ENCODE results near the gene PRPF18. TPM values are rescaled to one million over a fixed set of nuclear protein-coding genes. Genes with fewer than 3 reads are reported as not detected.

Gene PRPF18
- total and polyA plus RNA-seq, 2 donors: 23.5 to 35.8 TPM

- Histone ChIP-seq H3K27me3 (ENCODE audit: control insufficient read depth in 2 of 2, insufficient read depth in 1 of 2, low read length in 1 of 2) (no peaks in the 10 kb centered on the region), H3K4me1 (ENCODE audit: control insufficient read depth in 2 of 2, insufficient read depth in 2 of 2, low read length in 2 of 2) (peaks cover 12 to 30% of the 10 kb centered on the region in 2 donors), H3K36me3 (ENCODE audit: control insufficient read depth in 2 of 2, insufficient read depth in 2 of 2, low read length in 1 of 2) (peaks cover 15 to 45% of the 10 kb centered on the region in 2 donors), H3K9me3 (ENCODE audit: control insufficient read depth in 2 of 2, insufficient read depth in 1 of 2, low read length in 1 of 2) (no peaks in the 10 kb centered on the region), H3K27ac (ENCODE audit: low read depth in 1 of 2, low read length in 1 of 2) (no peak overlapping the region), H3K4me3 (ENCODE audit: low read length in 2 of 2) (no peak overlapping the region)
- 83% methylated on average over 8 of the region's 8 CpGs for WGBS
- no peak for DNase-seq (ENCODE audit: low read depth in 6 of 9, low spot score in 9 of 9)
Observed at GRCh38 chr10:13654118-13654830, 67.5 kb downstream of the PRPF18 start.

DNA sequence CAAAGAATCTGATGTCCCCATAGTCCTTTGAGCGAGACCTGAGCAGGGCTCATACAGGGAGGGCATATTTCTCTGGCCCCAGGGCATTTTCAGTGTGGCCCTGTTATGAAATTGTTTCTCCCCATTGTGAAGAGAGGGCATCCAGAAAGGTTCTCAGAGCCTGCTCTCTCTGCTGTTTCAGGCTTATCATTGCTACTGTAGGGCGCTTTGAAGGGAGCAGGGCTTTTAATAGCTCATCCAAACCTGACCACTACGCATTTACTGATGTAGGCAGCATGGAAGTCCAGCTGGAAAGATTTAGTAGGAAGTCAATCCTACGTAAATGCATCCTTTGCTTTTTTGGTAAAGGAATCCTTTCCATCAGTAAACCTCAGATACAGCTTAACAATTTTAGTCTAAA is 68.1 kb downstream of the PRPF18 start:
- WGBS: 90% methylated on average over 4 of the region's 4 CpGs
- no peaks in the 10 kb centered on the region for H3K27me3 ChIP-seq (ENCODE audit: control insufficient read depth in 2 of 2, insufficient read depth in 1 of 2, low read length in 1 of 2)
- no peaks in the 10 kb centered on the region for H3K9me3 ChIP-seq (ENCODE audit: control insufficient read depth in 2 of 2, insufficient read depth in 1 of 2, low read length in 1 of 2)
- no peak overlapping the region for H3K27ac ChIP-seq (ENCODE audit: low read depth in 1 of 2, low read length in 1 of 2)
- DNase-seq (ENCODE audit: low read depth in 6 of 9, low spot score in 9 of 9): no peak
- peaks cover 13 to 33% of the 10 kb centered on the region in 2 donors for H3K4me1 ChIP-seq (ENCODE audit: control insufficient read depth in 2 of 2, insufficient read depth in 2 of 2, low read length in 2 of 2)
- H3K4me3 ChIP-seq (ENCODE audit: low read length in 2 of 2): no peak overlapping the region
- H3K36me3 ChIP-seq (ENCODE audit: control insufficient read depth in 2 of 2, insufficient read depth in 2 of 2, low read length in 1 of 2): peaks cover 16 to 42% of the 10 kb centered on the region in 2 donors

GRCh38 chr10:13656337-13657100 is 69.8 kb downstream of the PRPF18 start:
- WGBS: 99% methylated on average over 68 of the region's 68 CpGs
- Histone ChIP-seq H3K4me3 (ENCODE audit: low read length in 2 of 2) (no peak overlapping the region), H3K4me1 (ENCODE audit: control insufficient read depth in 2 of 2, insufficient read depth in 2 of 2, low read length in 2 of 2) (peaks cover 8 to 34% of the 10 kb centered on the region in 2 donors), H3K27me3 (ENCODE audit: control insufficient read depth in 2 of 2, insufficient read depth in 1 of 2, low read length in 1 of 2) (no peaks in the 10 kb centered on the region), H3K27ac (ENCODE audit: low read depth in 1 of 2, low read length in 1 of 2) (no peak overlapping the region), H3K36me3 (ENCODE audit: control insufficient read depth in 2 of 2, insufficient read depth in 2 of 2, low read length in 1 of 2) (peaks cover 12 to 33% of the 10 kb centered on the region in 2 donors), H3K9me3 (ENCODE audit: control insufficient read depth in 2 of 2, insufficient read depth in 1 of 2, low read length in 1 of 2) (no peaks in the 10 kb centered on the region)
- no peak for DNase-seq (ENCODE audit: low read depth in 6 of 9, low spot score in 9 of 9)

DNA sequence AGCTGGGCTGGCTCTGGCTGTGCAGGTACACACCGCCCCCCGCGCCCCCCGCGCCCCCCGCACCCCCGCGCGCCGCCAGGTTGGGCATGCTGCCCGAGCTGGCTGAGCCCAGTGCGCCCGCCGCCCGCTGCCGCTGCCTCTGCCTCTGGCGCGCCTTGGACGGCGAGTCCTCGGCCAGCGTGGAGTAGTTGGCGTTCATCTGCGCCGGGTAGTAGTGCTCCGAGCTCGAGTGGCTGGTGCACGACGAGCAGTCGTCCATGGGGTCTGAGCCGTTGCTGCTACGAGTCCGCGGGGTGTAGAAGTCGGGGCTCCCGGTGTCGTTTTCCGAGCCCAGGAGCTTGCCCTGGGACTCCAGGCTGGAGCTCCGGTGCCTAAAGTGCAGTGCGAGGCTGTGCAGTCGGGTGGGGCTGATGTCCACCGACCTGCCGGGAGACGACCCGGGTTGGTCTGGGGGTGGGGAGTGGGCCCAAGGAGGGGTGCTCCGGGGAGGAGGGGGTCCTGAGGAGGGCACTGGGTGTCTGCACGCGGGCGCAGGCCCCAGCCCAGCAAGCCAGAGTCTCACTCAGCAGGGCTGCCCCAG is 70.4 kb downstream of the PRPF18 start:
- peaks cover 8 to 36% of the 10 kb centered on the region in 2 donors for H3K4me1 ChIP-seq (ENCODE audit: control insufficient read depth in 2 of 2, insufficient read depth in 2 of 2, low read length in 2 of 2)
- H3K27ac ChIP-seq (ENCODE audit: low read depth in 1 of 2, low read length in 1 of 2): no peak overlapping the region
- no peak overlapping the region for H3K4me3 ChIP-seq (ENCODE audit: low read length in 2 of 2)
- no peaks in the 10 kb centered on the region for H3K27me3 ChIP-seq (ENCODE audit: control insufficient read depth in 2 of 2, insufficient read depth in 1 of 2, low read length in 1 of 2)
- WGBS: 98% methylated on average over 49 of the region's 49 CpGs
- no peaks in the 10 kb centered on the region for H3K9me3 ChIP-seq (ENCODE audit: control insufficient read depth in 2 of 2, insufficient read depth in 1 of 2, low read length in 1 of 2)
- H3K36me3 ChIP-seq (ENCODE audit: control insufficient read depth in 2 of 2, insufficient read depth in 2 of 2, low read length in 1 of 2): peaks cover 12 to 27% of the 10 kb centered on the region in 2 donors
- no peak for DNase-seq (ENCODE audit: low read depth in 6 of 9, low spot score in 9 of 9)

GRCh38 chr10:13658264-13658663 is 71.5 kb downstream of the PRPF18 start:
- no peak overlapping the region for H3K27ac ChIP-seq (ENCODE audit: low read depth in 1 of 2, low read length in 1 of 2)
- no peaks in the 10 kb centered on the region for H3K27me3 ChIP-seq (ENCODE audit: control insufficient read depth in 2 of 2, insufficient read depth in 1 of 2, low read length in 1 of 2)
- peaks cover 11 to 34% of the 10 kb centered on the region in 2 donors for H3K4me1 ChIP-seq (ENCODE audit: control insufficient read depth in 2 of 2, insufficient read depth in 2 of 2, low read length in 2 of 2)
- peak in 5 of 9 donors; percentile 33 to 79 (median 56) for DNase-seq (ENCODE audit: low read depth in 6 of 9, low spot score in 9 of 9)
- no peak overlapping the region for H3K4me3 ChIP-seq (ENCODE audit: low read length in 2 of 2)
- 61% methylated on average over 10 of the region's 10 CpGs for WGBS
- H3K36me3 ChIP-seq (ENCODE audit: control insufficient read depth in 2 of 2, insufficient read depth in 2 of 2, low read length in 1 of 2): peaks cover 12 to 16% of the 10 kb centered on the region in 2 donors
- H3K9me3 ChIP-seq (ENCODE audit: control insufficient read depth in 2 of 2, insufficient read depth in 1 of 2, low read length in 1 of 2): no peaks in the 10 kb centered on the region

DNA sequence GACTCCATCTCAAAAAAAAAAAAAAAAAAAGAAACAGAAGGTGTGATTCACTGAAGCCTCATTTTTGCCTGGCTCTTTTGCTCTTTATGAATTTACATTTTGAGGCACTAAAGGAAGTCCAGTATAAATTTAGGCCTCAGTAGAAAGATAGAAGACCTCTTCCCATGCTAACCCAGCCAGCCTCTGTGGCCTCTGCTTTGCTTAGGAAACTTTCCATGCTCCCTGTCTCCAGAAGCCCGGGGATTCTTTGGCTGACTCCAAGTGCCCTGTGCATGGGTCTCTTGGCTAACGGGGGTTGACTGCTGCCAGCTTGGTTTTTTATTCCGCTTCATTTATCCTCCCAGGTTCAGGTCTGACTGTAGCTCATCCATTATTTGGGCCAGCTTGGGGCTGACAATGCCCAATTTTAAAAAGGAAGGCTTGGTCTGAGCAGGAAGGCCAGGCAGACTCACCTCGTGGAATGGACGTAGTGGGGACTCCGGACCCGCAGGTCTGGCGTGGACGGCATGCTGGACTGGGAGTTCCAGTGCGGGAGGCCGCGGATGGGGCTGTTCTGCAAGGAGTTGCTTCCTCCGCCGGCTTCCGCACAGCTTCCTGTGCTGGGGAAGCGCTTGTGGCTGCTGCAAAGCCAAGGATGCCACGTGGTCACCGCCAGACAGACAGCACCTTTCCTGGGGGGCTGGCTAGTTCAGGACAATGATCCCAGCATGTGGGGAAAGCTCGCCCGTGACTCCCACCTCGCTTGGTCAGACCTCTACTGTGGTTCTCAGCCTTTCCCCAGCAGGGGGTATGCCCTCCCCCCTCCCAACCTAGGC is 72.3 kb downstream of the PRPF18 start:
- H3K4me3 ChIP-seq (ENCODE audit: low read length in 2 of 2): peak overlapping the region in 1 of 2 donors; percentile 9

GRCh38 chr10:13659887-13660550 is 73.3 kb downstream of the PRPF18 start:
- WGBS: 35% methylated on average over 19 of the region's 19 CpGs
- no peaks in the 10 kb centered on the region for H3K27me3 ChIP-seq (ENCODE audit: control insufficient read depth in 2 of 2, insufficient read depth in 1 of 2, low read length in 1 of 2)
- peak; percentile 43 to 83 (median 63) for DNase-seq (ENCODE audit: low read depth in 6 of 9, low spot score in 9 of 9)
- no peaks in the 10 kb centered on the region for H3K9me3 ChIP-seq (ENCODE audit: control insufficient read depth in 2 of 2, insufficient read depth in 1 of 2, low read length in 1 of 2)
- H3K36me3 ChIP-seq (ENCODE audit: control insufficient read depth in 2 of 2, insufficient read depth in 2 of 2, low read length in 1 of 2): peaks cover 5 to 12% of the 10 kb centered on the region in 2 donors
- no peak overlapping the region for H3K4me3 ChIP-seq (ENCODE audit: low read length in 2 of 2)
- peaks cover 17 to 37% of the 10 kb centered on the region in 2 donors for H3K4me1 ChIP-seq (ENCODE audit: control insufficient read depth in 2 of 2, insufficient read depth in 2 of 2, low read length in 2 of 2)
- H3K27ac ChIP-seq (ENCODE audit: low read depth in 1 of 2, low read length in 1 of 2): peak overlapping the region; percentile 13 to 58

More for the DNA sequence above, 72.3 kb downstream of the PRPF18 start:
- WGBS: 31% methylated on average over 21 of the region's 21 CpGs
- no peaks in the 10 kb centered on the region for H3K27me3 ChIP-seq (ENCODE audit: control insufficient read depth in 2 of 2, insufficient read depth in 1 of 2, low read length in 1 of 2)
- no peaks in the 10 kb centered on the region for H3K9me3 ChIP-seq (ENCODE audit: control insufficient read depth in 2 of 2, insufficient read depth in 1 of 2, low read length in 1 of 2)
- H3K4me1 ChIP-seq (ENCODE audit: control insufficient read depth in 2 of 2, insufficient read depth in 2 of 2, low read length in 2 of 2): peaks cover 17 to 37% of the 10 kb centered on the region in 2 donors
- peak overlapping the region; percentile 22 to 40 for H3K27ac ChIP-seq (ENCODE audit: low read depth in 1 of 2, low read length in 1 of 2)
- H3K36me3 ChIP-seq (ENCODE audit: control insufficient read depth in 2 of 2, insufficient read depth in 2 of 2, low read length in 1 of 2): peaks cover 12 to 14% of the 10 kb centered on the region in 2 donors
- DNase-seq (ENCODE audit: low read depth in 6 of 9, low spot score in 9 of 9): peak in 2 of 9 donors; percentile 26 to 44

DNA sequence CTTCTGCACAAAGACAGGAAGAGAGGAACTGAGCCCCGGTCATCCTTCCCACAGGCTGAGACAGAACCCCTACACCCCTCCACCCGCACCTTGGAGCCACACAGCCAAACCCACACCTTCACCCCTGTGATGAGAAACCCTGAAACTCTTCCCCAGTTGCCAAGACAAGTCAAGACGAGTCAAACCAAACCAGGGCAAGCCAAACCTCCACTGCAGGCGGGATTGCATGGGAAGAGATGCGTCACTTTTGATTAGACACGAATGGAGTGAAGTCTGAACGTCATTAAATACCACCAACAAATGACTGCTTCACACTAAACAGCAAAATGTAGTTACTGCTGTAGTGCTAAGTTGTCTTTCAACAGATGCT is 73.8 kb downstream of the PRPF18 start:
- DNase-seq (ENCODE audit: low read depth in 6 of 9, low spot score in 9 of 9): peak in 2 of 9 donors; percentile 13 to 22
- Histone ChIP-seq H3K36me3 (ENCODE audit: control insufficient read depth in 2 of 2, insufficient read depth in 2 of 2, low read length in 1 of 2) (peaks cover 5 to 13% of the 10 kb centered on the region in 2 donors), H3K27me3 (ENCODE audit: control insufficient read depth in 2 of 2, insufficient read depth in 1 of 2, low read length in 1 of 2) (no peaks in the 10 kb centered on the region), H3K4me1 (ENCODE audit: control insufficient read depth in 2 of 2, insufficient read depth in 2 of 2, low read length in 2 of 2) (peaks cover 17 to 37% of the 10 kb centered on the region in 2 donors), H3K9me3 (ENCODE audit: control insufficient read depth in 2 of 2, insufficient read depth in 1 of 2, low read length in 1 of 2) (peaks cover 0 to under 1% of the 10 kb centered on the region in 2 donors), H3K27ac (ENCODE audit: low read depth in 1 of 2, low read length in 1 of 2) (peak overlapping the region in 1 of 2 donors; percentile 58), H3K4me3 (ENCODE audit: low read length in 2 of 2) (no peak overlapping the region)
- WGBS: 70% methylated on average over 7 of the region's 7 CpGs
